CD4-positive, alpha-beta T cell treated with Interleukin-21 for 1 hour (primary cell): ENCODE measurements around the gene YDJC.
A peak's percentile ranks its signal among the peaks of the same experiment; 100 is the strongest.
"Not testable (repeated sequence)": the region's sequence is repeated elsewhere in the genome, so short reads cannot be mapped to it uniquely, and the experiment has no call there.

Source experiments
- DNase-seq: peaks from one replicate; pipeline ENCODE4 v3.0.0-alpha.2; 2020

Gene YDJC

DNA sequence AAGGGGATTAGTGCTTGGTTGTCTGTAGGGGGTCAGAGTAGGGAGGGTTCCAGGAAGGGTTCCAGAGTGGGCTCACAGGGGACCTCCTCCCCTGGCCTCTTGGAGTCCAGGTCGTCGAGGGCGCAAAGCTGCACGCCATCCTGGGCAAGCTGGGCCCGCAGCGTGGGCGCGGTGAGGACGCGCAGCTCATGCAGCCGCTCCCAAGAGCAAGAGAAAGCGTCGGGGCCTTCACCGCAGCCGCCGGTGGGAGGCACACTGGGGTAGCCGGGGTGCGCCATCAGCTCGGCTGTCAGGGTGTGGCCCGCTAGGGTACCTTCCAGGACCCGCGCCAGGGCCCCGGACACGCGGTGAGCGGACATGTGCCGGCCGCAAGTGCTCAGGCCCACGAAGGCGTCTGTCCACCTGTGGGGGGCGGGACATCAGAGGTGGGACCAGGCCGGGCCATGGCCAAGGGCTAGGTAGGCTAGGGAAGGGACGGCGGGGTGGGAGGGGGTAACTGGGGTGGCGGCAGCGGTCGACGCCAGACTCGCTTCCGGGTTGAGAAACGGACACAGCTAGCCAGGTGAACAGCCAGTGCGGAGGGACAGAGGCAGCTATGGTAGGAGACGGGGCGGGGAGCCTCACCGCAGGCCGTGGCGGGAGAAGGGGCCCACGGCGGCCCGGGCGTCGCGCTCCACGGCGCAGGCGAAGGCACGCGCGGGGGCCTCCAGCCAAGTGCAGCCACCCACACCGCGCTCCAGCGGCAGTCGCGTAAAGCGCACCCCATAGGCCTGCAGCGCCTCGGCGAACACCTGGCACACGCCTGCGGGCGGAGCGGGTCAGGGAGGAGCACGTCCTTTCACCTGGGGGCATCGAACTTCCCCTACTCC is 1.2 kb downstream of the YDJC start:
- no peak for DNase-seq

DNA sequence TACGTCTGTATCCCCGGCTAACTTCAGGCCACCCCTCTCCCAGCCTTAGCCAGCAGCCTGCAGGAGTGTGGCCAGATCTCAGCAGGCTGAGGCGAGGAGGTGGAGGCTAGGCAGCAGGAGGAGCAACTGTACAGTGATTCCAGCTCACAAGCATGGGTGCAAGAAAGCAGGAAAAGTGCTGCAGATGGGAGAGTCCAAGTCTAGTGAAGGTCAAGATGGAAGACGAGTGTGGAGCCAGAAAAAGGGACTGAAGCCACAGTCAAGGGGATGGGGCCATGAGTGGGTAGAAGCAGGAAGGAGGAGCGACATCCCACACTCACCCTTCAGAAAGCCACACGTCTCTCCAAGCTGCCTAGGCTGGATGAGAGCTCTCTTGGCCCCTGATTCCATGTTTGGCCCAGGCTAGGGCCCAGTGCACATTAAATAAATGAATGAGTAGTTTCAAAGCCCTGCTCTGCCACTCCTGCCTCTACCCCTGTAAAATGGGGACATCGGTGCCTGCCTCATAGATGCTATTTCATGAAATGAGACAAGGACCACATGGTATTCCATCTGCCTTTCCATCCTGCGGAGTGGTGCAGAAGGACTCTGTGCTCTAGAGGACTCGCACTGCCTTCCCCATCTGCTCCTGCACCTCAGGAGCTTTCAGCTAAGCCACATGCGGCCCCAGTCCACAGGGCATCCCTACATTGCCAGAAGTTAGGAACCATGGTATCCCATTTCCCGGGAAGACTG is 2.9 kb downstream of the YDJC start:
- DNase-seq = no peak

DNA sequence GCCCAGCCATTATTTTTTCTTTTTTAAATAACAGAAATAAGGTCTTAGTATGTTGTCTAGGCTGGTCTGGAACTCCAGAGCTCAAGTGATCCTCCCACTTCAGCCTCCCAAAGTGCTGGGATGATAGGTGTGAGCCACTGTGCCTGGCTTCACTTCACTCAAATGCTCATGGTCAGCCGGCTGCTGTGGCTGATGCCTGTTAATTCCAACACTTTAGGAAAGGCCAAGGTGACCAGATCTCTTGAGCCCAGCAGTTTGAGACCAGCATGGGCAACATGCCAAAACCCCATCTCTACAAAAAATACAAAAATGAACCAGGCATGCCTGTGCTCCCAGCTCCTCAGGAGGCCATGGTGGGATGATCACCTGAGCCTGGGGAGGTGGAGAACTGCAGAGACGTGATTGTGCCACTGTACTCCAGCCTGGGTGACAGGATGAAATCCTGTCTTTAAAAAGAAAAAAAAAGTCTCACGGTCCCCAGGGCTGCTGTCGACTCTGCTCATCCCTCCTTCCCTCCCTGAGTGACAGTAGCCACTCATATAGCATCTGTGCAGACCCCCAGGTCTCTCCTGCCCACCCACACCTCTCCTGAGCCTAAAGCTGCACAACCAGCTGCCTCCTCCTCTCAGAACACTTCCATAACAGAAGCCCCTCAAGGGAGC is 3.6 kb downstream of the YDJC start:
- no peak for DNase-seq

GRCh38 chr22:21624880-21625791 is 4.7 kb downstream of the YDJC start:
- DNase-seq = no peak

DNA sequence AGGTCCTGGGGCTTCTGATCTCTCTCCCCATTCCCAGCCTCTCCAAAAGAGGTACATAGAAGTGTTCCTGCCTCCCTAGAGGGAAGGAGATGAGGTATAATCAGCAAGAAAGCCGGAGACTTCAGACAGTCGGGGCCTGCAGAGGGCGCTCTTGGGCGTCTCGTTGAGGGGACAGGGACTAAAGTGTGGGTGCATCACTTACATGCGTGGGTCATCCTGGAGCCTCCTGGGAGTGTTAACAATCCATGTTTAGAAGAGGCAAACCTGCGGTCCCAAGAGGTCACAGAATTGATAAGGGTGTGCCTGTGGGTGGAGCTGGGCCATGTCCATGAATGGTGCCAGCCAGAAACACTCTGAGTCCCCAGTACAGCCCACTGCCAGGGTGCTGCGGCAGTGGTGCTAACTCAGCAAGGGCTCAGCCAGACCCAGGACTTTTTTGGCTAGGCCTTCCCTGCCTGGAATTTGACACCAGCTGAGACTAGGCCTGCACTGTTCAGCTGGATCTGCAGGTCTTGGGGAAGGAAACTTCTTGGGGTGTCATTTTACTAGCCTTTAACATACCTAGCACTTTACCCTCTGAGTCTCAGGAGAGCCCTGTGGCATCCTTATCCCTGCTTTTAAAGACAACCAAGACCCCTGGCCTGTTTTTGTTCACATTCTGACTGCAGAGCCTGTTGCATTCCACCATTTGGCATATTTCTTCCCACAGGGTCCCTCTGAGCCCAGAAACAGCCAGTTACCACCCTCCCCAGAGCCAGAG is 5.5 kb downstream of the YDJC start:
- DNase-seq = peak; percentile 40

GRCh38 chr22:21623648-21623970 is 6.2 kb downstream of the YDJC start:
- DNase-seq = no peak

GRCh38 chr22:21622919-21623647 is 6.7 kb downstream of the YDJC start:
- no peak for DNase-seq

GRCh38 chr22:21622011-21622918 is 7.6 kb downstream of the YDJC start:
- no peak for DNase-seq

- DNase-seq = no peak
Observed at GRCh38 chr22:21621025-21621424, 8.8 kb downstream of the YDJC start.

DNA sequence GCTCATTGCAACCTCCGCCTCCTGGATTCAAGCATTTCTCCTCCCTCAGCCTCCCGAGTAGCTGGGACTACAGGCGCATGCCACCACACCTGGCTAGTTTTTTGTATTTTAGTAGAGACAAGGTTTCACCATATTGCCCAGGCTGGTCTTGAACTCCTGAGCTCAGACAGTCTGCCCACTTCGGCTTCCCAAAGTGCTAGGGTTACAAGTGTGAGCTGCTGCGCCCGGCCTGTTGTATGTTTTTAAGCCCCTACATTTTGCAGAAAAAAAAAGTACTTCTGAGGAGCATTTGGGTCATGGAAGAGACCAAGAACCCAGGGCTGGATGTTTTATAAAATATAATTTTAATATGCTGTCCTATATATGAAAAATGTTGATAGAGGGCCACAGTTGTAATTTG is 12.5 kb downstream of the YDJC start:
- not testable (repeated sequence) for DNase-seq

DNA sequence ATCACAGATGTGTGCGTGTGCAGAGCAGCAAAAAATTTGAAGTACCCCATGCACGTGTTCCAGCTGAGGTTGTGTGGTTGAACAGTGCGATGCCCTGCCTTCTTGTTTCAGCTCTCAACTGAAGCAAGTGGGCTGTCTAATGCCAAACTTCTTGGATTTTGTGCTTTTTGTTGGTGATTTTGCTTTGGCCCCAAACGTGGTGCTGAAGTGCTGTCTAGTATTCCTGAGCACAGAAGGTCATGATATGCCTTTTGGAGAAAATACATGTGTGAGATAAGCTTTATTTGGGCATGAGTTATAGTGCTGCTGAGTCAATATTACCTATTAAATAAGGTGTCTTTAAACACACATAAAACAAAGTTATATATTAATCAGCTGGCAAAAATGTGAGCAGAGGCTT is 14.1 kb downstream of the YDJC start:
- DNase-seq = no peak

DNA sequence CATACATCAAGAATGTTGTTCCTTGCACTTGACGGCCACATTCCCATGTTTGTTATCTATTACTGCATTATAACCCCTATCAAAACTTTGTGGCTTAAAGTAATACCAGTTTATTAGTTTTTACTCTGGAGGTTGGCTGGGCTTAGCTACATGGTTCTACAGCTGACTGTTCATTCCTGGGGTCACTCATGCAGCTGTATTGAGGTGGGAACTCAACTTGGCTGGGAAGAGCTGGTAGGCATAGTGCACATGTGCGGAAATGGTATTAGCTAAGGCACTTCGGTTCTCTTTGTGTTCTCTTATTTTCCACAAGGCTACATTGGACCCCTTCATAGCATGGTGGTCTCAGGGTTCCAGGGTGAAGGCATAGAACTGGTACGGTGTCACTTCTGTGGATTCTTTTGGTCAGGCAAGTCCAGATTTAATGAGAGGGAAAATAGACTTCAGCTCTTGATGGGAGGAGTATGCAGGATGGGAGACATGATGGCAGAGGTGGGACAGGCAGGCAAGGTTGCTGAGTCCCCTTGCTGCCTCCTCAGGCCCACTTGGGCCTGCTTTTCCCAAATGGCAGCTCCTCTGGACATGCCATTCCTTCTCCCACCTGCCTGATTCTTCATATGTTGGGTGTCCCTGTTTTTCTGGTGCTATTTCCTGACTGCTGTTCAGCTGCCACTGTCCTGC is 16.1 kb downstream of the YDJC start:
- no peak for DNase-seq

GRCh38 chr22:21612858-21613257 is 17.0 kb downstream of the YDJC start:
- DNase-seq = no peak

GRCh38 chr22:21611210-21611977 is 18.4 kb downstream of the YDJC start:
- no peak for DNase-seq

GRCh38 chr22:21609556-21610157 is 20.2 kb downstream of the YDJC start:
- not testable (repeated sequence) for DNase-seq

- no peak for DNase-seq
Observed at GRCh38 chr22:21606775-21607174, 23.0 kb downstream of the YDJC start.

DNA sequence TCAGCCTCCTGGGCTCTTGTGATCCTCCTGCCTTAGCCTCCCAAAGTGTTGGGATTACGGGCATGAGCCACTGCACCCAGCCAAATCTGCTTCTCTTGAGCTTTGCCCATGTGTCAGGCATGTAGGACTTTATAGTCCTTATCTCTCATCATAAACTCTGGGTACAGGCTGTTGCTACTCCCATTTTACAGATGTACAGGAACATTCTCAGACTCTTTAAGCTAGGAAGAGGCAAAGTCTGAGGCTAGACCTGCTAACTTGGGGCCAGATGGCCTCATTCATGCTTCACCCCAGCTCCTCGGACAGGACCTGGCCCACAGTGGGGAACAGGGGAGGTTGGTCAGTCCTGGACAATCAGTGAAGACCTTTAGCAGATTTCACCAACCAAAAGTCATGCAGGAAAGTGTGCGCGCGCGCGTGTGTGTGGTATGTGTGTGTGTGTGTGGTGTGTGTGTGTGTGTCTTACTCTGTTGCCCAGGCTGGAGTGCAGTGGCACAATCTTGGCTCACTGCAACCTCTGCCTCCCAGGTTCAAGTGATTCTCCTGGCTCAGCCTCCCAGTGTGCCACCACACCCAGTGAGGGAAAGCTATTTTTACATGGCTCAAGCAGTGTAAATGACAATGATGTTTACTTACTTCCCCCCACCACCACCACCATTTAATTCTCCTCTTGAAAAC is 23.8 kb downstream of the YDJC start:
- no peak for DNase-seq

- DNase-seq = no peak
Observed at GRCh38 chr22:21603973-21604372, 25.8 kb downstream of the YDJC start.
